ENCODE data around the gene POLD2. TPM values are rescaled to one million over a fixed set of nuclear protein-coding genes. Genes with fewer than 3 reads are reported as not detected.

The POLD2 gene
- total and polyA plus RNA-seq, 2 of the 13 experiments (the other 11 are each of a cell fraction or from before 2014, with no cell fraction given), result 87.6 to 95.1 TPM

- TF ChIP-seq ZHX1 (CRISPR knock-in tag; IDR thresholded peaks at IDR 0.05; ENCODE audit: low read depth), result peak; percentile 69; the same call in 1 of the 2 replicates
- peak; percentile 73; the same call in 1 of the 2 replicates for TF ChIP-seq ZNF816 (CRISPR knock-in tag; IDR thresholded peaks at IDR 0.05; ENCODE audit: borderline replicate concordance)
- TF ChIP-seq GATAD1 (CRISPR knock-in tag; IDR thresholded peaks at IDR 0.05), result peak; percentile 79
- peak; percentile 69 to 77 for TF ChIP-seq POLR2A (IDR thresholded peaks at IDR 0.05; ENCODE audit: insufficient read depth in 1 of 2, low read depth in 2 of 2, low read length in 2 of 2)
- peak; percentile 46; the same call in 1 of the 2 replicates for TF ChIP-seq BHLHE40 (IDR thresholded peaks at IDR 0.05; ENCODE audit: low read length)
- TF ChIP-seq PBX3 (CRISPR knock-in tag; IDR thresholded peaks at IDR 0.05; ENCODE audit: borderline replicate concordance), result 0 out of 2 replicates have a peak, but pooled peaks have one; percentile 49
- TF ChIP-seq CHCHD3 (CRISPR knock-in tag; IDR thresholded peaks at IDR 0.05), result no peak
- peak; percentile 93 for TF ChIP-seq MAX (IDR thresholded peaks at IDR 0.05)
- peak; percentile 54 for TF ChIP-seq PATZ1 (CRISPR knock-in tag; IDR thresholded peaks at IDR 0.05)
- TF ChIP-seq DRAP1 (CRISPR knock-in tag; IDR thresholded peaks at IDR 0.05), result peak; percentile 85
- TF ChIP-seq ZNF670 (CRISPR knock-in tag; IDR thresholded peaks at IDR 0.05; ENCODE audit: borderline replicate concordance), result peak; percentile 78
- TF ChIP-seq RAD21 (CRISPR knock-in tag; IDR thresholded peaks at IDR 0.05), result peak; percentile 47
- peak; percentile 50; the same call in 1 of the 2 replicates for TF ChIP-seq BORCS8-MEF2B (CRISPR knock-in tag; IDR thresholded peaks at IDR 0.05)
- no peak for TF ChIP-seq ZNF432 (CRISPR knock-in tag; IDR thresholded peaks at IDR 0.05; ENCODE audit: borderline replicate concordance)
- peak; percentile 55; the same call in 1 of the 2 replicates for TF ChIP-seq ARID5B (CRISPR knock-in tag; IDR thresholded peaks at IDR 0.05)
- TF ChIP-seq POGZ (CRISPR knock-in tag; IDR thresholded peaks at IDR 0.05), result peak; percentile 65
- TF ChIP-seq E2F5 (CRISPR knock-in tag; conservative IDR thresholded peaks at IDR 0.05), result 0 out of 2 replicates have a peak, but pooled peaks have one; percentile 17
Measured at GRCh38 chr7:44123190-44124003, at the start of gene POLD2 (continued).
